GM23338 (cell line): ENCODE data around the gene DNAJC13. TPM values are rescaled to one million over a fixed set of nuclear protein-coding genes. Genes with fewer than 3 reads are reported as not detected.

Experiments
- ATAC-seq: fragments of 200-7000 bp; cut with Tn5 transposase; 3 replicates; pipeline ENCODE4 v1.9.1; 2020
- DNase-seq: peaks from one replicate; pipeline ENCODE4 v3.0.0-alpha.2; 2015; ENCODE audit warnings: low spot score
- H2AFZ ChIP-seq: fragments of 200-600 bp; sonication (generic); 2 replicates; pipeline ENCODE4 v1.8.0; 2016; ENCODE audit warnings: antibody characterized with exemption, mild to moderate bottlenecking, moderate library complexity
- H3F3A ChIP-seq: fragments of 200-600 bp; sonication (generic); replicated peaks from 2 replicates; pipeline ENCODE4 v1.8.0; 2017; ENCODE audit warnings: antibody characterized with exemption, mixed run types, low read depth
- H3K27ac ChIP-seq: fragments of 200-600 bp; sonication (generic); 2 replicates; pipeline ENCODE4 v1.6.1; 2016; ENCODE audit warnings: low read depth
- H3K27me3 ChIP-seq: fragments of 200-600 bp; sonication (generic); 2 replicates; pipeline ENCODE4 v1.8.0; 2016; ENCODE audit warnings: mild to moderate bottlenecking, mixed run types, moderate library complexity; ENCODE audit not compliant: insufficient read depth
- H3K36me3 ChIP-seq: fragments of 200-600 bp; sonication (generic); 2 replicates; pipeline ENCODE4 v1.8.0; 2016; ENCODE audit warnings: mild to moderate bottlenecking; ENCODE audit not compliant: insufficient read depth
- H3K4me1 ChIP-seq: fragments of 200-600 bp; sonication (generic); 2 replicates; pipeline ENCODE4 v1.8.0; 2016; ENCODE audit warnings: mild to moderate bottlenecking, moderate library complexity; ENCODE audit not compliant: insufficient read depth
- H3K4me2 ChIP-seq: fragments of 200-600 bp; sonication (generic); 2 replicates; pipeline ENCODE4 v1.7.1; 2017; ENCODE audit warnings: mixed run types
- H3K4me3 ChIP-seq: fragments of 200-600 bp; sonication (generic); 2 replicates; pipeline ENCODE4 v1.6.1; 2016; ENCODE audit warnings: mixed run types
- H3K79me2 ChIP-seq: fragments of 200-600 bp; sonication (generic); replicated peaks from 2 replicates; pipeline ENCODE4 v1.8.0; 2017; ENCODE audit warnings: mild to moderate bottlenecking; ENCODE audit not compliant: insufficient read depth
- H3K9me2 ChIP-seq: fragments of 200-600 bp; sonication (generic); 2 replicates; pipeline ENCODE4 v1.8.0; 2017; ENCODE audit not compliant: insufficient read depth
- H4K20me1 ChIP-seq: fragments of 200-600 bp; sonication (generic); replicated peaks from 2 replicates; pipeline ENCODE4 v1.8.0; 2017; ENCODE audit warnings: mild to moderate bottlenecking; ENCODE audit not compliant: insufficient read depth
- H3K27ac Mint-ChIP-seq: 2 replicates; pipeline ENCODE4 v1.8.0; 2020; ENCODE audit warnings: inconsistent platforms, mild to moderate bottlenecking, moderate library complexity, mixed read lengths
- H3K27me3 Mint-ChIP-seq: 3 replicates; pipeline ENCODE4 v1.8.0; 2022; ENCODE audit warnings: low read depth, mild to moderate bottlenecking, moderate library complexity, mixed read lengths, inconsistent platforms; ENCODE audit not compliant: insufficient read depth, poor library complexity
- H3K36me3 Mint-ChIP-seq: 3 replicates; pipeline ENCODE4 v1.8.0; 2021; ENCODE audit warnings: low read depth, mild to moderate bottlenecking, inconsistent platforms, moderate library complexity, mixed read lengths
- H3K4me1 Mint-ChIP-seq: 3 replicates; pipeline ENCODE4 v1.8.0; 2020; ENCODE audit warnings: mild to moderate bottlenecking, inconsistent platforms, mixed read lengths
- H3K4me3 Mint-ChIP-seq: 3 replicates; pipeline ENCODE4 v1.8.0; 2021; ENCODE audit warnings: moderate library complexity, mild to moderate bottlenecking, inconsistent platforms, mixed read lengths
- H3K9me3 Mint-ChIP-seq: 3 replicates; pipeline ENCODE4 v1.8.0; 2020; ENCODE audit warnings: moderate library complexity, mild to moderate bottlenecking, inconsistent platforms, mixed read lengths
- CREB1 ChIP-seq: fragments of 250-450 bp; sonication (Bioruptor Pico); IDR thresholded peaks from 2 replicates; pipeline ENCODE4 v1.5.0; 2020; ENCODE audit warnings: low read depth, mild to moderate bottlenecking, moderate library complexity
- ETS1 ChIP-seq: IDR thresholded peaks from 2 replicates; pipeline ENCODE4 v1.6.1; 2016; ENCODE audit warnings: antibody characterized with exemption
- EZH2phosphoT487 ChIP-seq: fragments of 200-600 bp; sonication (generic); IDR thresholded peaks from one replicate; pipeline ENCODE4 v1.8.1; 2018; ENCODE audit warnings: antibody characterized with exemption; ENCODE audit not compliant: unreplicated experiment
- JUNB ChIP-seq: IDR thresholded peaks from one replicate; pipeline ENCODE4 v1.6.1; 2016; ENCODE audit warnings: antibody characterized with exemption; ENCODE audit not compliant: unreplicated experiment
- NANOG ChIP-seq: IDR thresholded peaks from 2 replicates; pipeline ENCODE4 v1.6.1; 2016; ENCODE audit warnings: antibody characterized with exemption, borderline replicate concordance
- POLR2AphosphoS5 ChIP-seq: IDR thresholded peaks from 2 replicates; pipeline ENCODE4 v1.6.1; 2016; ENCODE audit warnings: antibody characterized with exemption, low read depth
- REST ChIP-seq: IDR thresholded peaks from one replicate; pipeline ENCODE4 v1.6.1; 2018; ENCODE audit warnings: antibody characterized with exemption; ENCODE audit not compliant: unreplicated experiment
- STAT1 ChIP-seq: IDR thresholded peaks from one replicate; pipeline ENCODE4 v1.6.1; 2016; ENCODE audit warnings: antibody characterized with exemption; ENCODE audit not compliant: unreplicated experiment
- ZNF114 ChIP-seq: fragments of 250-450 bp; sonication (Bioruptor Pico); IDR thresholded peaks from 2 replicates; pipeline ENCODE4 v1.5.0; 2020; ENCODE audit warnings: mild to moderate bottlenecking, moderate library complexity
- ZNF331 ChIP-seq: fragments of 250-450 bp; sonication (Bioruptor Pico); IDR thresholded peaks from 2 replicates; pipeline ENCODE4 v1.5.0; 2020; ENCODE audit warnings: low read depth, mild to moderate bottlenecking, moderate library complexity
- ZNF462 ChIP-seq: fragments of 250-450 bp; sonication (Bioruptor Pico); IDR thresholded peaks from 2 replicates; pipeline ENCODE4 v1.5.0; 2020; ENCODE audit warnings: mild to moderate bottlenecking, moderate library complexity
- polyA plus RNA-seq: library from polyadenylated mRNA; unstranded; fragments of >200 nt; fragmentation: Nextera tagmentation; extraction: Ambion mirVana; gene quantifications from 2 replicates; pipeline ENCODE4 v1.2.1, GENCODE V29; 2016
- total RNA-seq: library from RNA; depleted of rRNA; stranded (reverse); fragments of >200 nt; shearing (Covaris generic); gene quantifications from 2 replicates; pipeline ENCODE4 v1.2.3, GENCODE V29; 2014

DNAJC13 gene
- total and polyA plus RNA-seq, 2 experiments from 2014 or later, result 8.3 to 33.6 TPM

GRCh38 chr3:132406587-132406986, 10.7 kb upstream of the DNAJC13 start:
- no peaks in the 10 kb centered on the region; the same call in 2 of the 3 replicates for H3K4me1 Mint-ChIP-seq
- Histone ChIP-seq H3K4me1 (no peaks in the 10 kb centered on the region), H3K36me3 (no peaks in the 10 kb centered on the region), H3K4me3 (no peak overlapping the region), H3K79me2 (no peaks in the 10 kb centered on the region), H3K27me3 (no peaks in the 10 kb centered on the region), H3K27ac (no peak overlapping the region), H2AFZ (no peak overlapping the region), H3K4me2 (no peak overlapping the region), H4K20me1 (no peaks in the 10 kb centered on the region), H3F3A (no peaks in the 10 kb centered on the region), H3K9me2 (no peaks in the 10 kb centered on the region)
- H3K27ac Mint-ChIP-seq, result no peak overlapping the region
- ATAC-seq (no peak), DNase-seq (no peak)
- H3K36me3 Mint-ChIP-seq, result no peaks in the 10 kb centered on the region
- H3K9me3 Mint-ChIP-seq, result no peaks in the 10 kb centered on the region
- H3K4me3 Mint-ChIP-seq, result no peak overlapping the region
- no peaks in the 10 kb centered on the region for H3K27me3 Mint-ChIP-seq
- TF ChIP-seq CREB1 (CRISPR knock-in tag) (no peak), ZNF114 (CRISPR knock-in tag) (no peak), NANOG (no peak), ZNF331 (no peak), JUNB (no peak), POLR2AphosphoS5 (no peak), STAT1 (no peak)

- Histone ChIP-seq H2AFZ (no peak overlapping the region), H3F3A (no peaks in the 10 kb centered on the region), H3K79me2 (no peaks in the 10 kb centered on the region), H3K9me2 (no peaks in the 10 kb centered on the region), H4K20me1 (no peaks in the 10 kb centered on the region), H3K4me2 (no peak overlapping the region), H3K4me1 (peaks cover 4% of the 10 kb centered on the region; the same call in 1 of the 2 replicates), H3K4me3 (no peak overlapping the region), H3K27me3 (no peaks in the 10 kb centered on the region), H3K36me3 (no peaks in the 10 kb centered on the region), H3K27ac (no peak overlapping the region)
- H3K27me3 Mint-ChIP-seq, result no peaks in the 10 kb centered on the region
- H3K9me3 Mint-ChIP-seq, result no peaks in the 10 kb centered on the region
- H3K4me1 Mint-ChIP-seq, result peaks cover 4% of the 10 kb centered on the region; the same call in 2 of the 3 replicates
- no peak overlapping the region for H3K27ac Mint-ChIP-seq
- no peak for ATAC-seq
- H3K4me3 Mint-ChIP-seq, result no peak overlapping the region
- H3K36me3 Mint-ChIP-seq, result no peaks in the 10 kb centered on the region
- DNase-seq, result no peak
- no peak for TF ChIP-seq ETS1
- TF ChIP-seq ZNF331, result no peak
- TF ChIP-seq ZNF462 (CRISPR knock-in tag), result no peak
- TF ChIP-seq CREB1 (CRISPR knock-in tag), result no peak
- no peak for TF ChIP-seq REST
- no peak for TF ChIP-seq POLR2AphosphoS5
- no peak for TF ChIP-seq EZH2phosphoT487
- no peak for TF ChIP-seq JUNB
Observed at GRCh38 chr3:132407025-132407424, 10.3 kb upstream of the DNAJC13 start.
